Mesodermal cell (in vitro differentiated cells): ENCODE measurements around the gene SLC39A5.
"Not testable (repeated sequence)": the region's sequence is repeated elsewhere in the genome, so short reads cannot be mapped to it uniquely, and the experiment has no call there.

Source experiments
- H3K27ac ChIP-seq: 2 replicates; pipeline ENCODE4 v1.7.0; 2013; ENCODE audit warnings: mild to moderate bottlenecking, low read depth, low read length, moderate library complexity; ENCODE audit not compliant: severe bottlenecking
- H3K36me3 ChIP-seq: 2 replicates; pipeline ENCODE4 v1.7.1; 2013; ENCODE audit warnings: mild to moderate bottlenecking, low read length, moderate library complexity; ENCODE audit not compliant: control insufficient read depth, insufficient read depth
- H3K4me1 ChIP-seq: one replicate; pipeline ENCODE4 v1.7.1; 2013; ENCODE audit warnings: mild to moderate bottlenecking, low read length; ENCODE audit not compliant: insufficient read depth, control insufficient read depth, poor library complexity, severe bottlenecking
- H3K4me3 ChIP-seq: 2 replicates; pipeline ENCODE4 v1.7.0; 2013; ENCODE audit warnings: low read length, control low read depth, mild to moderate bottlenecking; ENCODE audit not compliant: insufficient read depth, poor library complexity, severe bottlenecking; ENCODE audit errors: extremely low read depth
- H3K9me3 ChIP-seq: 2 replicates; pipeline ENCODE4 v1.7.1; 2013; ENCODE audit warnings: mild to moderate bottlenecking, low read length, moderate library complexity; ENCODE audit not compliant: control insufficient read depth
- WGBS, 2 experiments: methylation state at CpG; one replicate each; pipeline ENCODE4 v1.1.5; 2013; ENCODE audit warnings: missing lambda C conversion rate in 2 of 2; ENCODE audit not compliant: insufficient coverage in 2 of 2; 5-methylcytosine and 5-hydroxymethylcytosine counted together

The SLC39A5 gene

GRCh38 chr12:56260380-56260779 lies 30.5 kb downstream of the SLC39A5 start:
- peaks cover 19% of the 10 kb centered on the region for H3K36me3 ChIP-seq
- peaks cover 11% of the 10 kb centered on the region for H3K4me1 ChIP-seq
- WGBS, 2 experiments: 96 to 97% methylated on average over 5 to 7 of the region's 8 CpGs
- no peak overlapping the region for H3K4me3 ChIP-seq
- no peak overlapping the region for H3K27ac ChIP-seq
- no peaks in the 10 kb centered on the region for H3K9me3 ChIP-seq

- Histone ChIP-seq H3K27ac (no peak overlapping the region), H3K9me3 (no peaks in the 10 kb centered on the region)
- 100% methylated on average over 3 of the region's 3 CpGs; no CpG with 5 or more reads in 1 of the 2 experiments for WGBS, 2 experiments
Measured at GRCh38 chr12:56260921-56261320, 31.1 kb downstream of the SLC39A5 start.

GRCh38 chr12:56261503-56262232 lies 31.8 kb downstream of the SLC39A5 start:
- 92 to 93% methylated on average over 3 to 4 of the region's 5 CpGs for WGBS, 2 experiments

More at GRCh38 chr12:56260921-56261320, 31.1 kb downstream of the SLC39A5 start:
- Histone ChIP-seq H3K4me3 (no peak overlapping the region), H3K4me1 (peaks cover 11% of the 10 kb centered on the region), H3K36me3 (peaks cover 13% of the 10 kb centered on the region)

GRCh38 chr12:56262955-56263354 lies 33.1 kb downstream of the SLC39A5 start:
- not testable (repeated sequence) for H3K4me1 ChIP-seq, H3K27ac ChIP-seq, H3K9me3 ChIP-seq, H3K4me3 ChIP-seq, H3K36me3 ChIP-seq
- 86 to 96% methylated on average over 3 to 5 of the region's 7 CpGs for WGBS, 2 experiments

More at GRCh38 chr12:56261503-56262232, 31.8 kb downstream of the SLC39A5 start:
- no peaks in the 10 kb centered on the region for H3K9me3 ChIP-seq
- peaks cover 7% of the 10 kb centered on the region for H3K4me1 ChIP-seq
- peak overlapping the region; percentile 68 for H3K27ac ChIP-seq
- no peak overlapping the region for H3K4me3 ChIP-seq
- peaks cover 6% of the 10 kb centered on the region for H3K36me3 ChIP-seq

GRCh38 chr12:56266068-56266692 lies 36.3 kb downstream of the SLC39A5 start:
- not testable (repeated sequence) for H3K9me3 ChIP-seq, H3K4me1 ChIP-seq
- 59 to 72% methylated on average over 9 to 13 of the region's 16 CpGs for WGBS, 2 experiments
- Histone ChIP-seq H3K36me3 (peaks cover 20% of the 10 kb centered on the region), H3K4me3 (peak overlapping the region; percentile 64), H3K27ac (peak overlapping the region; percentile 95)

- WGBS, 2 experiments: 0 to 1% methylated on average over 56 to 64 of the region's 68 CpGs
- no peaks in the 10 kb centered on the region for H3K9me3 ChIP-seq
- peaks cover 4% of the 10 kb centered on the region for H3K4me1 ChIP-seq
- H3K27ac ChIP-seq: peak within 1 kb of the TSS; percentile 95
- H3K36me3 ChIP-seq: peaks cover 25% of the 10 kb centered on the region
- peak within 1 kb of the TSS; percentile 64 for H3K4me3 ChIP-seq
Measured at GRCh38 chr12:56266693-56267442, 37.0 kb downstream of the SLC39A5 start, which contains the start of gene COQ10A. Gene COQ10A, plus strand, starts transcription at chr12:56266942. Its CDS starts 177 bp downstream, at chr12:56267119.

- H3K4me1 ChIP-seq: peaks cover 4% of the 10 kb centered on the region
- no peaks in the 10 kb centered on the region for H3K9me3 ChIP-seq
- 38% methylated on average over 9 to 15 of the region's 21 CpGs for WGBS, 2 experiments
- peaks cover 32% of the 10 kb centered on the region for H3K36me3 ChIP-seq
- peak overlapping the region; percentile 64 for H3K4me3 ChIP-seq
- peak overlapping the region; percentile 95 for H3K27ac ChIP-seq
Measured at GRCh38 chr12:56267443-56268071, 37.7 kb downstream of the SLC39A5 start.

GRCh38 chr12:56271031-56271430 lies 41.2 kb downstream of the SLC39A5 start:
- Histone ChIP-seq H3K4me3 (no peak overlapping the region), H3K4me1 (peaks cover 4% of the 10 kb centered on the region), H3K36me3 (peaks cover 65% of the 10 kb centered on the region), H3K27ac (no peak overlapping the region), H3K9me3 (no peaks in the 10 kb centered on the region)
- 40 to 60% methylated on average over 1 of the region's 1 CpG for WGBS, 2 experiments

- WGBS, 2 experiments: 100% methylated on average over 1 of the region's 2 CpGs; no CpG with 5 or more reads in 1 of the 2 experiments
- not testable (repeated sequence) for H3K9me3 ChIP-seq, H3K4me1 ChIP-seq, H3K27ac ChIP-seq, H3K4me3 ChIP-seq
- peaks cover 71% of the 10 kb centered on the region for H3K36me3 ChIP-seq
Measured at GRCh38 chr12:56272468-56272867, 42.6 kb downstream of the SLC39A5 start.

- H3K27ac ChIP-seq: no peak overlapping the region
- H3K36me3 ChIP-seq: peaks cover 84% of the 10 kb centered on the region
- WGBS, 2 experiments: no CpG with 5 or more reads among the region's 2 CpGs
- no peaks in the 10 kb centered on the region for H3K4me1 ChIP-seq
- H3K4me3 ChIP-seq: no peak overlapping the region
- H3K9me3 ChIP-seq: no peaks in the 10 kb centered on the region
Measured at GRCh38 chr12:56274299-56274698, 44.4 kb downstream of the SLC39A5 start.
